Measurements from ENCODE around the gene ABTB1.

- TF ChIP-seq, protein P1, sequence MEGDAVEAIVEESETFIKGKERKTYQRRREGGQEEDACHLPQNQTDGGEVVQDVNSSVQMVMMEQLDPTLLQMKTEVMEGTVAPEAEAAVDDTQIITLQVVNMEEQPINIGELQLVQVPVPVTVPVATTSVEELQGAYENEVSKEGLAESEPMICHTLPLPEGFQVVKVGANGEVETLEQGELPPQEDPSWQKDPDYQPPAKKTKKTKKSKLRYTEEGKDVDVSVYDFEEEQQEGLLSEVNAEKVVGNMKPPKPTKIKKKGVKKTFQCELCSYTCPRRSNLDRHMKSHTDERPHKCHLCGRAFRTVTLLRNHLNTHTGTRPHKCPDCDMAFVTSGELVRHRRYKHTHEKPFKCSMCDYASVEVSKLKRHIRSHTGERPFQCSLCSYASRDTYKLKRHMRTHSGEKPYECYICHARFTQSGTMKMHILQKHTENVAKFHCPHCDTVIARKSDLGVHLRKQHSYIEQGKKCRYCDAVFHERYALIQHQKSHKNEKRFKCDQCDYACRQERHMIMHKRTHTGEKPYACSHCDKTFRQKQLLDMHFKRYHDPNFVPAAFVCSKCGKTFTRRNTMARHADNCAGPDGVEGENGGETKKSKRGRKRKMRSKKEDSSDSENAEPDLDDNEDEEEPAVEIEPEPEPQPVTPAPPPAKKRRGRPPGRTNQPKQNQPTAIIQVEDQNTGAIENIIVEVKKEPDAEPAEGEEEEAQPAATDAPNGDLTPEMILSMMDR (IDR thresholded peaks at IDR 0.05; ENCODE audit: low read depth, low read length, missing input control) = no peak
- TF ChIP-seq, protein P2, sequence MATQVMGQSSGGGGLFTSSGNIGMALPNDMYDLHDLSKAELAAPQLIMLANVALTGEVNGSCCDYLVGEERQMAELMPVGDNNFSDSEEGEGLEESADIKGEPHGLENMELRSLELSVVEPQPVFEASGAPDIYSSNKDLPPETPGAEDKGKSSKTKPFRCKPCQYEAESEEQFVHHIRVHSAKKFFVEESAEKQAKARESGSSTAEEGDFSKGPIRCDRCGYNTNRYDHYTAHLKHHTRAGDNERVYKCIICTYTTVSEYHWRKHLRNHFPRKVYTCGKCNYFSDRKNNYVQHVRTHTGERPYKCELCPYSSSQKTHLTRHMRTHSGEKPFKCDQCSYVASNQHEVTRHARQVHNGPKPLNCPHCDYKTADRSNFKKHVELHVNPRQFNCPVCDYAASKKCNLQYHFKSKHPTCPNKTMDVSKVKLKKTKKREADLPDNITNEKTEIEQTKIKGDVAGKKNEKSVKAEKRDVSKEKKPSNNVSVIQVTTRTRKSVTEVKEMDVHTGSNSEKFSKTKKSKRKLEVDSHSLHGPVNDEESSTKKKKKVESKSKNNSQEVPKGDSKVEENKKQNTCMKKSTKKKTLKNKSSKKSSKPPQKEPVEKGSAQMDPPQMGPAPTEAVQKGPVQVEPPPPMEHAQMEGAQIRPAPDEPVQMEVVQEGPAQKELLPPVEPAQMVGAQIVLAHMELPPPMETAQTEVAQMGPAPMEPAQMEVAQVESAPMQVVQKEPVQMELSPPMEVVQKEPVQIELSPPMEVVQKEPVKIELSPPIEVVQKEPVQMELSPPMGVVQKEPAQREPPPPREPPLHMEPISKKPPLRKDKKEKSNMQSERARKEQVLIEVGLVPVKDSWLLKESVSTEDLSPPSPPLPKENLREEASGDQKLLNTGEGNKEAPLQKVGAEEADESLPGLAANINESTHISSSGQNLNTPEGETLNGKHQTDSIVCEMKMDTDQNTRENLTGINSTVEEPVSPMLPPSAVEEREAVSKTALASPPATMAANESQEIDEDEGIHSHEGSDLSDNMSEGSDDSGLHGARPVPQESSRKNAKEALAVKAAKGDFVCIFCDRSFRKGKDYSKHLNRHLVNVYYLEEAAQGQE (IDR thresholded peaks at IDR 0.05) = no peak
- TF ChIP-seq SP1 (IDR thresholded peaks at IDR 0.05) (no peak), MAX (IDR thresholded peaks at IDR 0.05) (no peak), YY1 (IDR thresholded peaks at IDR 0.05) (no peak), EGR1 (IDR thresholded peaks at IDR 0.05; ENCODE audit: low read depth in 2 of 2) (no peak), FOXA1 (IDR thresholded peaks at IDR 0.05) (no peak), GABPA (IDR thresholded peaks at IDR 0.05 in 1 of 2, conservative IDR thresholded peaks at IDR 0.05 in 1 of 2) (no peak), JUND (IDR thresholded peaks at IDR 0.05) (no peak), TAF1 (conservative IDR thresholded peaks at IDR 0.05) (no peak)
- TF ChIP-seq, protein P3, sequence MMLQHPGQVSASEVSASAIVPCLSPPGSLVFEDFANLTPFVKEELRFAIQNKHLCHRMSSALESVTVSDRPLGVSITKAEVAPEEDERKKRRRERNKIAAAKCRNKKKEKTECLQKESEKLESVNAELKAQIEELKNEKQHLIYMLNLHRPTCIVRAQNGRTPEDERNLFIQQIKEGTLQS (IDR thresholded peaks at IDR 0.05) = no peak
Observed at GRCh38 chr3:127668906-127669305, 3.8 kb upstream of the ABTB1 start.

Measured in liver (tissue), 3 donors.